ENCODE results near the gene LIPE. TPM values are rescaled to one million over a fixed set of nuclear protein-coding genes. Genes with fewer than 3 reads are reported as not detected.

The LIPE gene
- total RNA-seq, 1 experiment from 2014 or later = 17.1 TPM

GRCh38 chr19:42422092-42422900 lies 4.9 kb downstream of the LIPE start:
- Mint-ChIP-seq H3K4me1 (ENCODE audit: low read depth, unreplicated experiment) (peaks cover 36% of the 10 kb centered on the region), H3K27ac (ENCODE audit: unreplicated experiment) (peak overlapping the region; percentile 82), H3K9me3 (ENCODE audit: low read depth, unreplicated experiment) (no peaks in the 10 kb centered on the region), H3K4me3 (ENCODE audit: low read depth, unreplicated experiment) (peak overlapping the region; percentile 97), H3K27me3 (ENCODE audit: unreplicated experiment) (no peaks in the 10 kb centered on the region), H3K36me3 (ENCODE audit: insufficient read depth, unreplicated experiment) (peaks cover 26% of the 10 kb centered on the region)
- TSS peak; percentile 47 for BruUV-seq (replicated peaks)
- no peak for TF ChIP-seq CTCF (IDR thresholded peaks at IDR 0.05; ENCODE audit: unreplicated experiment)
- intact Hi-C loops (cut with micrococcal nuclease; ENCODE audit: unreplicated experiment) = no loop called here
- DNase-seq = no peak
- CTCF ChIA-PET = no interaction called here

GRCh38 chr19:42421591-42422031 lies 5.6 kb downstream of the LIPE start:
- Mint-ChIP-seq H3K9me3 (ENCODE audit: low read depth, unreplicated experiment) (no peaks in the 10 kb centered on the region), H3K27me3 (ENCODE audit: unreplicated experiment) (no peaks in the 10 kb centered on the region), H3K36me3 (ENCODE audit: insufficient read depth, unreplicated experiment) (peaks cover 26% of the 10 kb centered on the region), H3K4me3 (ENCODE audit: low read depth, unreplicated experiment) (no peak overlapping the region), H3K27ac (ENCODE audit: unreplicated experiment) (peak overlapping the region; percentile 82), H3K4me1 (ENCODE audit: low read depth, unreplicated experiment) (peaks cover 36% of the 10 kb centered on the region)
- DNase-seq = no peak
- no peak for TF ChIP-seq CTCF (IDR thresholded peaks at IDR 0.05; ENCODE audit: unreplicated experiment)
- intact Hi-C loops (cut with micrococcal nuclease; ENCODE audit: unreplicated experiment) = no loop called here
- BruUV-seq (replicated peaks) = no TSS peak
- CTCF ChIA-PET = no interaction called here

GRCh38 chr19:42421101-42421500 lies 6.1 kb downstream of the LIPE start:
- Mint-ChIP-seq H3K4me3 (ENCODE audit: low read depth, unreplicated experiment) (no peak overlapping the region), H3K4me1 (ENCODE audit: low read depth, unreplicated experiment) (peaks cover 36% of the 10 kb centered on the region), H3K27me3 (ENCODE audit: unreplicated experiment) (no peaks in the 10 kb centered on the region), H3K27ac (ENCODE audit: unreplicated experiment) (peak overlapping the region; percentile 3), H3K9me3 (ENCODE audit: low read depth, unreplicated experiment) (no peaks in the 10 kb centered on the region), H3K36me3 (ENCODE audit: insufficient read depth, unreplicated experiment) (peaks cover 26% of the 10 kb centered on the region)
- CTCF ChIA-PET = no interaction called here
- DNase-seq = no peak
- intact Hi-C loops (cut with micrococcal nuclease; ENCODE audit: unreplicated experiment) = no loop called here
- no TSS peak for BruUV-seq (replicated peaks)
- no peak for TF ChIP-seq CTCF (IDR thresholded peaks at IDR 0.05; ENCODE audit: unreplicated experiment)

- peak; percentile 75 for DNase-seq
- Mint-ChIP-seq H3K27ac (ENCODE audit: unreplicated experiment) (peak overlapping the region; percentile 3), H3K27me3 (ENCODE audit: unreplicated experiment) (no peaks in the 10 kb centered on the region), H3K36me3 (ENCODE audit: insufficient read depth, unreplicated experiment) (peaks cover 30% of the 10 kb centered on the region), H3K4me3 (ENCODE audit: low read depth, unreplicated experiment) (no peak overlapping the region), H3K4me1 (ENCODE audit: low read depth, unreplicated experiment) (peaks cover 36% of the 10 kb centered on the region), H3K9me3 (ENCODE audit: low read depth, unreplicated experiment) (no peaks in the 10 kb centered on the region)
- intact Hi-C loops (cut with micrococcal nuclease; ENCODE audit: unreplicated experiment) = no loop called here
- CTCF ChIA-PET = interaction anchor here (0.6 to 1.6 kb wide), 4 partner anchors 11 to 112 kb away, joined by 3 to 14 read pairs (median 5); no protein-coding TSS in a partner anchor
- TF ChIP-seq CTCF (IDR thresholded peaks at IDR 0.05; ENCODE audit: unreplicated experiment) = peak; percentile 86
- no TSS peak for BruUV-seq (replicated peaks)
Observed at GRCh38 chr19:42420055-42420544, 7.1 kb downstream of the LIPE start.
